T-helper 2 cell (primary cell): ENCODE results near the gene ZBTB22.
A peak's percentile ranks its signal among the peaks of the same experiment; 100 is the strongest.

Experiments
- DNase-seq, 5 experiments: peaks; one replicate each; pipeline versions ENCODE4 v3.0.0 to v3.0.0-alpha.2; 2012 to 2022

The ZBTB22 gene

GRCh38 chr6:33329058-33329457 is 11.5 kb upstream of the ZBTB22 start:
- DNase-seq, result no peak

- no peak for DNase-seq
Measured at GRCh38 chr6:33324125-33324524, 6.6 kb upstream of the ZBTB22 start.

- peak in 1 of 5 experiments; percentile 32 for DNase-seq
Measured at GRCh38 chr6:33323623-33323948, 6.0 kb upstream of the ZBTB22 start.

- DNase-seq, result no peak
Measured at GRCh38 chr6:33321227-33321626, 3.7 kb upstream of the ZBTB22 start.

GRCh38 chr6:33320315-33321181 is 3.0 kb upstream of the ZBTB22 start:
- DNase-seq, result no peak

- DNase-seq, result no peak
Measured at GRCh38 chr6:33319939-33320314, 2.4 kb upstream of the ZBTB22 start.

- no peak for DNase-seq
Measured at GRCh38 chr6:33318426-33319073, 1.0 kb upstream of the ZBTB22 start.

GRCh38 chr6:33317419-33317668 is 200 bp downstream of the ZBTB22 start:
- DNase-seq, result no peak

- DNase-seq, result peak in 1 of 5 experiments; percentile 50
Measured at GRCh38 chr6:33316603-33317418, 733 bp downstream of the ZBTB22 start.

- no peak for DNase-seq
Measured at GRCh38 chr6:33315793-33316602, 1.5 kb downstream of the ZBTB22 start.

GRCh38 chr6:33314943-33315792 is 2.4 kb downstream of the ZBTB22 start:
- no peak for DNase-seq

- DNase-seq, result peak; percentile 41 to 87 (median 71)
Measured at GRCh38 chr6:33314515-33314942, 3.0 kb downstream of the ZBTB22 start.

- DNase-seq, result peak; percentile 68 to 91 (median 82)
Measured at GRCh38 chr6:33313709-33314514, 3.6 kb downstream of the ZBTB22 start, which contains the start of gene TAPBP. TAPBP (minus strand) TSS chr6:33314078; CDS start chr6:33314041, 37 bp downstream.

GRCh38 chr6:33313105-33313708 is 4.3 kb downstream of the ZBTB22 start:
- DNase-seq, result peak in 1 of 5 experiments; percentile 44

- DNase-seq, result peak; percentile 60 to 94 (median 79)
Measured at GRCh38 chr6:33312361-33313104, 5.0 kb downstream of the ZBTB22 start.

GRCh38 chr6:33306356-33306755 is 11.2 kb downstream of the ZBTB22 start:
- no peak for DNase-seq

- DNase-seq, result no peak
Measured at GRCh38 chr6:33305052-33305451, 12.5 kb downstream of the ZBTB22 start.

- DNase-seq, result no peak
Measured at GRCh38 chr6:33304216-33304615, 13.3 kb downstream of the ZBTB22 start.

- DNase-seq, result no peak
Measured at GRCh38 chr6:33301877-33302276, 15.7 kb downstream of the ZBTB22 start.
